ENCODE measurements around the gene RELB. TPM values are rescaled to one million over a fixed set of nuclear protein-coding genes. Genes with fewer than 3 reads are reported as not detected.

RELB gene
- total and polyA plus RNA-seq, 9 of the 15 experiments (the other 6 are each of a cell fraction or from before 2014, with no cell fraction given), result 0.15 to 1.1 (median 0.28) TPM; not detected in 2

DNA sequence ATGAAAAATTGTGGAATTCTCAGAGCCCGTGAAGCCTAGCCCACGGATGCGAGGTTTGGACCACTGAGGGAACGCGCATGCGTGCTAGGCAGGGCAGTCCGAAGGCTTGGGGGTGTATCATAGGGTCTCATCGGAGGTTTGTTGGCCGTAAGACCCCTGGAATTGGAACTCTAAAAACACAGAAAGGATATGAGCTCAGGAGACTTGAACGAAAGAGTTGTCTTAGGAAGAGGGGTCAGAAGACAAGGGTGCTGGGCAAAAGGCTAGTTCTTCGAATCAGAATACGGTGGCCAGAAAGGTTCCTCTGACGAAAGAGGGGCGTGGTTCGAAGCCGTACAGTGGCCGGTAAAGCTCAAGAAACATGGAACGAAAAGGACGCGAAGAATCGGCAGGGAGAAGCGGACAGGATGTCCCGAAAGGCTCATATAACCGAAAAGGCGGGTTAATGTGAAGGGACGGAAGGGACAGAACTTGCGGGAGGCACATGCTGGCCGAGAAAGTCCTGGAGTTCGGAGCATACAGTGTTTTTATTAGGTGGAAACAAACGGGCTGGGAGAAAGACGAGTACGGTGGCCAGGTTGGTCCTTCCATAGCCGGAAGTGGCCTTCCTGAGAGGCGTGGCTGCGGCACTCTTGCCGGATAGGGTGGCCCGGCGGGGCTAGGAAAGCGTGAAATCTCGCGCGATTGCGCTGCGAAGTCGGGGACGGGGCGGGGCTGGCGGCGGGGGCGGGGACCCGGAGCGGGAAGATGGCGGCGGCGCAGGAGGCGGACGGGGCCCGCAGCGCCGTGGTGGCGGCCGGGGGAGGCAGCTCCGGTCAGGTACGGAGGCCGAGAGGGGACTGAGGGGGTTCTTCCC is 46.4 kb upstream of the RELB start, which contains the start of gene CLPTM1 (continued):
- no peak for TF ChIP-seq PBX2 (CRISPR knock-in tag; IDR thresholded peaks at IDR 0.05; ENCODE audit: low read depth)
- TF ChIP-seq PBX2 (tag; conservative IDR thresholded peaks at IDR 0.05; ENCODE audit: low read depth), result no peak
- TF ChIP-seq PYGO2 (tag; IDR thresholded peaks at IDR 0.05), result no peak
- no peak for TF ChIP-seq XRCC3 (IDR thresholded peaks at IDR 0.05)
- peak; percentile 46; the same call in 1 of the 2 replicates for TF ChIP-seq ESRRA (IDR thresholded peaks at IDR 0.05; ENCODE audit: borderline replicate concordance, low read depth)
- no peak for TF ChIP-seq ZKSCAN3 (CRISPR knock-in tag; IDR thresholded peaks at IDR 0.05)
- TF ChIP-seq, protein P1, sequence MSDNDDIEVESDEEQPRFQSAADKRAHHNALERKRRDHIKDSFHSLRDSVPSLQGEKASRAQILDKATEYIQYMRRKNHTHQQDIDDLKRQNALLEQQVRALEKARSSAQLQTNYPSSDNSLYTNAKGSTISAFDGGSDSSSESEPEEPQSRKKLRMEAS (CRISPR knock-in tag; IDR thresholded peaks at IDR 0.05), result peak; percentile 42; the same call in 1 of the 2 replicates
- 0 out of 2 replicates have a peak, but pooled peaks have one; percentile 28 for TF ChIP-seq SOX6 (IDR thresholded peaks at IDR 0.05)
- no peak for TF ChIP-seq FOXA3 (CRISPR knock-in tag; conservative IDR thresholded peaks at IDR 0.05 in 1 of 2, IDR thresholded peaks at IDR 0.05 in 1 of 2)
- TF ChIP-seq NCOA1 (IDR thresholded peaks at IDR 0.05; ENCODE audit: low read depth), result peak; percentile 69
- no peak for TF ChIP-seq CHD1 (IDR thresholded peaks at IDR 0.05; ENCODE audit: low read length)
- peak; percentile 96 for TF ChIP-seq HLTF (IDR thresholded peaks at IDR 0.05)
- TF ChIP-seq ZNF384 (IDR thresholded peaks at IDR 0.05; ENCODE audit: low read depth, low read length), result no peak
- peak; percentile 93 for TF ChIP-seq ARID4B (CRISPR knock-in tag; IDR thresholded peaks at IDR 0.05)
- peak; percentile 29; the same call in 1 of the 2 replicates for TF ChIP-seq MXI1 (IDR thresholded peaks at IDR 0.05; ENCODE audit: low read depth, low read length)
- no peak for TF ChIP-seq CBX8 (IDR thresholded peaks at IDR 0.05; ENCODE audit: borderline replicate concordance, extremely low read depth, low read depth, low read length, poor library complexity, severe bottlenecking)
- TF ChIP-seq SIRT6 (IDR thresholded peaks at IDR 0.05; ENCODE audit: low read depth, low read length), result no peak
- no peak for TF ChIP-seq RBM17 (IDR thresholded peaks at IDR 0.05; ENCODE audit: borderline replicate concordance, low read depth, low read length)

Data from K562 (cell line).